ENCODE data around the gene NPS.

The NPS gene

DNA sequence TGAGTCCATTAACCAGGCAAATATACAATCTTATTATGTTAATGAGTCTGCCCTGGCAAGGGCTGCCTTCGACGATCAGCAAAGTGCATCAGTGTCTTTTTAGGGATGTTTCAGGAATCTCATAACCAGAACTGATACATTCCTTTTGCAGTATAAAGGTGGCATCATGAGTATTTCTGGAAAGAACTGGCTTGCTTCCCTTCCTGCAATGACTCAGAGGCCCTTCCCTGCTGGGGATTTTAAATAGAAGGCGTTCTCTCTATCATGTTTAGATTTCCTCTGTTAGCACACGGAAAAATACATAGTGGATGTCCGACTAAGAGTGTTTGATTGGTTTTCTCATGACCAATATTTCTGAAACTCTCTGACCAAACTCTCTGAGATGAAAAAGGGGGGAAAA, 1.8 kb downstream of the NPS start:
- TF ChIP-seq ZNF565 (CRISPR knock-in tag; conservative IDR thresholded peaks at IDR 0.05; ENCODE audit: low read depth) (no peak), ZNF8 (CRISPR knock-in tag; IDR thresholded peaks at IDR 0.05) (no peak), ZFP30 (CRISPR knock-in tag; IDR thresholded peaks at IDR 0.05) (no peak), ARNTL (CRISPR knock-in tag; IDR thresholded peaks at IDR 0.05; ENCODE audit: borderline replicate concordance, low read depth) (no peak), SNAI2 (CRISPR knock-in tag; IDR thresholded peaks at IDR 0.05) (no peak), OSR1 (CRISPR knock-in tag; IDR thresholded peaks at IDR 0.05) (no peak)
- TF ChIP-seq, protein P1, sequence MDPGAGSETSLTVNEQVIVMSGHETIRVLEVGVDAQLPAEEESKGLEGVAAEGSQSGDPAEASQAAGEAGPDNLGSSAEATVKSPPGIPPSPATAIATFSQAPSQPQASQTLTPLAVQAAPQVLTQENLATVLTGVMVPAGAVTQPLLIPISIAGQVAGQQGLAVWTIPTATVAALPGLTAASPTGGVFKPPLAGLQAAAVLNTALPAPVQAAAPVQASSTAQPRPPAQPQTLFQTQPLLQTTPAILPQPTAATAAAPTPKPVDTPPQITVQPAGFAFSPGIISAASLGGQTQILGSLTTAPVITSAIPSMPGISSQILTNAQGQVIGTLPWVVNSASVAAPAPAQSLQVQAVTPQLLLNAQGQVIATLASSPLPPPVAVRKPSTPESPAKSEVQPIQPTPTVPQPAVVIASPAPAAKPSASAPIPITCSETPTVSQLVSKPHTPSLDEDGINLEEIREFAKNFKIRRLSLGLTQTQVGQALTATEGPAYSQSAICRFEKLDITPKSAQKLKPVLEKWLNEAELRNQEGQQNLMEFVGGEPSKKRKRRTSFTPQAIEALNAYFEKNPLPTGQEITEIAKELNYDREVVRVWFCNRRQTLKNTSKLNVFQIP (CRISPR knock-in tag; IDR thresholded peaks at IDR 0.05; ENCODE audit: borderline replicate concordance, low read depth) = no peak
- TF ChIP-seq, protein P2, sequence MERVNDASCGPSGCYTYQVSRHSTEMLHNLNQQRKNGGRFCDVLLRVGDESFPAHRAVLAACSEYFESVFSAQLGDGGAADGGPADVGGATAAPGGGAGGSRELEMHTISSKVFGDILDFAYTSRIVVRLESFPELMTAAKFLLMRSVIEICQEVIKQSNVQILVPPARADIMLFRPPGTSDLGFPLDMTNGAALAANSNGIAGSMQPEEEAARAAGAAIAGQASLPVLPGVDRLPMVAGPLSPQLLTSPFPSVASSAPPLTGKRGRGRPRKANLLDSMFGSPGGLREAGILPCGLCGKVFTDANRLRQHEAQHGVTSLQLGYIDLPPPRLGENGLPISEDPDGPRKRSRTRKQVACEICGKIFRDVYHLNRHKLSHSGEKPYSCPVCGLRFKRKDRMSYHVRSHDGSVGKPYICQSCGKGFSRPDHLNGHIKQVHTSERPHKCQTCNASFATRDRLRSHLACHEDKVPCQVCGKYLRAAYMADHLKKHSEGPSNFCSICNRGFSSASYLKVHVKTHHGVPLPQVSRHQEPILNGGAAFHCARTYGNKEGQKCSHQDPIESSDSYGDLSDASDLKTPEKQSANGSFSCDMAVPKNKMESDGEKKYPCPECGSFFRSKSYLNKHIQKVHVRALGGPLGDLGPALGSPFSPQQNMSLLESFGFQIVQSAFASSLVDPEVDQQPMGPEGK (CRISPR knock-in tag; IDR thresholded peaks at IDR 0.05; ENCODE audit: borderline replicate concordance) = no peak
- TF ChIP-seq, protein P3, sequence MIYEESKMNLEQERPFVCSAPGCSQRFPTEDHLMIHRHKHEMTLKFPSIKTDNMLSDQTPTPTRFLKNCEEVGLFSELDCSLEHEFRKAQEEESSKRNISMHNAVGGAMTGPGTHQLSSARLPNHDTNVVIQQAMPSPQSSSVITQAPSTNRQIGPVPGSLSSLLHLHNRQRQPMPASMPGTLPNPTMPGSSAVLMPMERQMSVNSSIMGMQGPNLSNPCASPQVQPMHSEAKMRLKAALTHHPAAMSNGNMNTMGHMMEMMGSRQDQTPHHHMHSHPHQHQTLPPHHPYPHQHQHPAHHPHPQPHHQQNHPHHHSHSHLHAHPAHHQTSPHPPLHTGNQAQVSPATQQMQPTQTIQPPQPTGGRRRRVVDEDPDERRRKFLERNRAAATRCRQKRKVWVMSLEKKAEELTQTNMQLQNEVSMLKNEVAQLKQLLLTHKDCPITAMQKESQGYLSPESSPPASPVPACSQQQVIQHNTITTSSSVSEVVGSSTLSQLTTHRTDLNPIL (CRISPR knock-in tag; IDR thresholded peaks at IDR 0.05; ENCODE audit: low read depth) = no peak
- TF ChIP-seq, protein P4, sequence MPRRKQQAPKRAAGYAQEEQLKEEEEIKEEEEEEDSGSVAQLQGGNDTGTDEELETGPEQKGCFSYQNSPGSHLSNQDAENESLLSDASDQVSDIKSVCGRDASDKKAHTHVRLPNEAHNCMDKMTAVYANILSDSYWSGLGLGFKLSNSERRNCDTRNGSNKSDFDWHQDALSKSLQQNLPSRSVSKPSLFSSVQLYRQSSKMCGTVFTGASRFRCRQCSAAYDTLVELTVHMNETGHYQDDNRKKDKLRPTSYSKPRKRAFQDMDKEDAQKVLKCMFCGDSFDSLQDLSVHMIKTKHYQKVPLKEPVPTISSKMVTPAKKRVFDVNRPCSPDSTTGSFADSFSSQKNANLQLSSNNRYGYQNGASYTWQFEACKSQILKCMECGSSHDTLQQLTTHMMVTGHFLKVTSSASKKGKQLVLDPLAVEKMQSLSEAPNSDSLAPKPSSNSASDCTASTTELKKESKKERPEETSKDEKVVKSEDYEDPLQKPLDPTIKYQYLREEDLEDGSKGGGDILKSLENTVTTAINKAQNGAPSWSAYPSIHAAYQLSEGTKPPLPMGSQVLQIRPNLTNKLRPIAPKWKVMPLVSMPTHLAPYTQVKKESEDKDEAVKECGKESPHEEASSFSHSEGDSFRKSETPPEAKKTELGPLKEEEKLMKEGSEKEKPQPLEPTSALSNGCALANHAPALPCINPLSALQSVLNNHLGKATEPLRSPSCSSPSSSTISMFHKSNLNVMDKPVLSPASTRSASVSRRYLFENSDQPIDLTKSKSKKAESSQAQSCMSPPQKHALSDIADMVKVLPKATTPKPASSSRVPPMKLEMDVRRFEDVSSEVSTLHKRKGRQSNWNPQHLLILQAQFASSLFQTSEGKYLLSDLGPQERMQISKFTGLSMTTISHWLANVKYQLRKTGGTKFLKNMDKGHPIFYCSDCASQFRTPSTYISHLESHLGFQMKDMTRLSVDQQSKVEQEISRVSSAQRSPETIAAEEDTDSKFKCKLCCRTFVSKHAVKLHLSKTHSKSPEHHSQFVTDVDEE (CRISPR knock-in tag; IDR thresholded peaks at IDR 0.05) = no peak
- ATAC-seq = no peak

- no peak for ATAC-seq
- TF ChIP-seq ZNF8 (CRISPR knock-in tag; IDR thresholded peaks at IDR 0.05) = no peak
- TF ChIP-seq OSR1 (CRISPR knock-in tag; IDR thresholded peaks at IDR 0.05) = no peak
- TF ChIP-seq ZFP3 (CRISPR knock-in tag; IDR thresholded peaks at IDR 0.05) = no peak
- TF ChIP-seq TCF4 (CRISPR knock-in tag; IDR thresholded peaks at IDR 0.05; ENCODE audit: borderline replicate concordance) = no peak
- TF ChIP-seq, protein P2 (CRISPR knock-in tag; IDR thresholded peaks at IDR 0.05; ENCODE audit: borderline replicate concordance) = no peak
- TF ChIP-seq ARNTL (CRISPR knock-in tag; IDR thresholded peaks at IDR 0.05; ENCODE audit: borderline replicate concordance, low read depth) = no peak
- TF ChIP-seq, protein P4 (CRISPR knock-in tag; IDR thresholded peaks at IDR 0.05) = no peak
- TF ChIP-seq GLIS3 (CRISPR knock-in tag; IDR thresholded peaks at IDR 0.05) = no peak
- TF ChIP-seq, protein P5, sequence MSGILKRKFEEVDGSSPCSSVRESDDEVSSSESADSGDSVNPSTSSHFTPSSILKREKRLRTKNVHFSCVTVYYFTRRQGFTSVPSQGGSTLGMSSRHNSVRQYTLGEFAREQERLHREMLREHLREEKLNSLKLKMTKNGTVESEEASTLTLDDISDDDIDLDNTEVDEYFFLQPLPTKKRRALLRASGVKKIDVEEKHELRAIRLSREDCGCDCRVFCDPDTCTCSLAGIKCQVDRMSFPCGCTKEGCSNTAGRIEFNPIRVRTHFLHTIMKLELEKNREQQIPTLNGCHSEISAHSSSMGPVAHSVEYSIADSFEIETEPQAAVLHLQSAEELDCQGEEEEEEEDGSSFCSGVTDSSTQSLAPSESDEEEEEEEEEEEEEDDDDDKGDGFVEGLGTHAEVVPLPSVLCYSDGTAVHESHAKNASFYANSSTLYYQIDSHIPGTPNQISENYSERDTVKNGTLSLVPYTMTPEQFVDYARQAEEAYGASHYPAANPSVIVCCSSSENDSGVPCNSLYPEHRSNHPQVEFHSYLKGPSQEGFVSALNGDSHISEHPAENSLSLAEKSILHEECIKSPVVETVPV (CRISPR knock-in tag; IDR thresholded peaks at IDR 0.05) = no peak
- TF ChIP-seq ISL1 (CRISPR knock-in tag; IDR thresholded peaks at IDR 0.05) = no peak
- TF ChIP-seq ESRRG (CRISPR knock-in tag; IDR thresholded peaks at IDR 0.05) = no peak
- no peak for TF ChIP-seq ZNF565 (CRISPR knock-in tag; conservative IDR thresholded peaks at IDR 0.05; ENCODE audit: low read depth)
- TF ChIP-seq, protein P1 (CRISPR knock-in tag; IDR thresholded peaks at IDR 0.05; ENCODE audit: borderline replicate concordance, low read depth) = no peak
- TF ChIP-seq, protein P3 (CRISPR knock-in tag; IDR thresholded peaks at IDR 0.05; ENCODE audit: low read depth) = no peak
- TF ChIP-seq TOX (CRISPR knock-in tag; IDR thresholded peaks at IDR 0.05; ENCODE audit: borderline replicate concordance) = no peak
- TF ChIP-seq ZFP30 (CRISPR knock-in tag; IDR thresholded peaks at IDR 0.05) = no peak
- TF ChIP-seq ZC3H10 (CRISPR knock-in tag; IDR thresholded peaks at IDR 0.05) = no peak
- TF ChIP-seq CSDC2 (CRISPR knock-in tag; IDR thresholded peaks at IDR 0.05) = no peak
- TF ChIP-seq BACH2 (CRISPR knock-in tag; IDR thresholded peaks at IDR 0.05; ENCODE audit: borderline replicate concordance) = no peak
- no peak for TF ChIP-seq RARB (CRISPR knock-in tag; IDR thresholded peaks at IDR 0.05)
These were observed 3.3 kb downstream of the NPS start for GRCh38 chr10:127552446-127552845.
